ENCODE results near the gene FSTL1.

The FSTL1 gene

GRCh38 chr3:120468635-120469295 lies 18.0 kb upstream of the FSTL1 start:
- no peak for DNase-seq (ENCODE audit: low read depth)

GRCh38 chr3:120462409-120462959 lies 11.7 kb upstream of the FSTL1 start:
- no peak for DNase-seq (ENCODE audit: low read depth)

GRCh38 chr3:120461416-120461815 lies 10.6 kb upstream of the FSTL1 start:
- no peak for DNase-seq (ENCODE audit: low read depth)

- DNase-seq (ENCODE audit: low read depth), result no peak
These were observed 10.1 kb upstream of the FSTL1 start for GRCh38 chr3:120460862-120461261.

- DNase-seq (ENCODE audit: low read depth), result no peak
These were observed 9.5 kb upstream of the FSTL1 start for GRCh38 chr3:120460181-120460790.

GRCh38 chr3:120459196-120459595 lies 8.4 kb upstream of the FSTL1 start:
- no peak for DNase-seq (ENCODE audit: low read depth)

GRCh38 chr3:120457827-120458226 lies 7.0 kb upstream of the FSTL1 start:
- no peak for DNase-seq (ENCODE audit: low read depth)

GRCh38 chr3:120454076-120454689 lies 3.4 kb upstream of the FSTL1 start:
- DNase-seq (ENCODE audit: low read depth), result no peak

GRCh38 chr3:120452816-120453215 lies 2.0 kb upstream of the FSTL1 start:
- DNase-seq (ENCODE audit: low read depth), result no peak

GRCh38 chr3:120451806-120452205 lies 1.0 kb upstream of the FSTL1 start:
- no peak for DNase-seq (ENCODE audit: low read depth)

- DNase-seq (ENCODE audit: low read depth), result no peak
These were observed 525 bp upstream of the FSTL1 start for GRCh38 chr3:120451272-120451761.

GRCh38 chr3:120449701-120450599 lies 842 bp downstream of the FSTL1 start:
- DNase-seq (ENCODE audit: low read depth), result no peak

- DNase-seq (ENCODE audit: low read depth), result no peak
These were observed 1.5 kb downstream of the FSTL1 start for GRCh38 chr3:120449251-120449650.

GRCh38 chr3:120448756-120449155 lies 2.0 kb downstream of the FSTL1 start:
- DNase-seq (ENCODE audit: low read depth), result no peak

- no peak for DNase-seq (ENCODE audit: low read depth)
These were observed 3.7 kb downstream of the FSTL1 start for GRCh38 chr3:120446891-120447668.

GRCh38 chr3:120445654-120446053 lies 5.1 kb downstream of the FSTL1 start:
- DNase-seq (ENCODE audit: low read depth), result no peak

- no peak for DNase-seq (ENCODE audit: low read depth)
These were observed 7.1 kb downstream of the FSTL1 start for GRCh38 chr3:120443626-120444123.

- DNase-seq (ENCODE audit: low read depth), result no peak
These were observed 7.7 kb downstream of the FSTL1 start for GRCh38 chr3:120442975-120443517.

- DNase-seq (ENCODE audit: low read depth), result no peak
These were observed 9.0 kb downstream of the FSTL1 start for GRCh38 chr3:120441776-120442175.

GRCh38 chr3:120440762-120441161 lies 10.0 kb downstream of the FSTL1 start:
- no peak for DNase-seq (ENCODE audit: low read depth)
